SK-N-SH (cell line): Measurements from ENCODE around the gene TMED1. TPM values are rescaled to one million over a fixed set of nuclear protein-coding genes. Genes with fewer than 3 reads are reported as not detected.

Source experiments
- CTCF ChIA-PET: fragments of 300-600, 350-600 bp; formaldehyde crosslinking; extraction: SDS; loops from one replicate; lab custom pipeline; 2021; lab: Yijun Ruan, JAX
- POLR2A ChIA-PET: fragments of 350-600 bp; sonication (Branson Sonifier 250); formaldehyde crosslinking; extraction: SDS; loops from one replicate; lab custom pipeline; 2020; ENCODE audit warnings: antibody characterized with exemption, inconsistent platforms; lab: Yijun Ruan, JAX
- DNase-seq: peaks from one replicate; pipeline ENCODE4 v3.0.0; 2012
- H2AFZ ChIP-seq: fragments of 200-600 bp; sonication (generic); 2 replicates; pipeline ENCODE4 v1.8.1; 2016; ENCODE audit warnings: antibody characterized with exemption, mild to moderate bottlenecking, low read depth
- H3F3A ChIP-seq: fragments of 200-600 bp; sonication (generic); replicated peaks from 2 replicates; pipeline ENCODE3; 2016; ENCODE audit warnings: antibody characterized with exemption, mild to moderate bottlenecking; ENCODE audit not compliant: insufficient read depth
- H3K27ac ChIP-seq, 2 experiments: fragments of 200-500 bp in 1 of 2; fragments of 200-600 bp in 1 of 2; sonication (Bioruptor generic) in 1 of 2; sonication (generic), shearing (Covaris generic) in 1 of 2; 2 replicates each; pipeline versions ENCODE4 v1.5.1 to v1.6.1; 2014 to 2016; ENCODE audit warnings: low read depth in 2 of 2, inconsistent platforms in 1 of 2, low read length in 1 of 2, mild to moderate bottlenecking in 1 of 2, mixed read lengths in 1 of 2
- H3K27me3 ChIP-seq: fragments of 200-600 bp; sonication (generic), shearing (Covaris generic); 2 replicates; pipeline ENCODE4 v1.6.1; 2016; ENCODE audit warnings: mixed run types; ENCODE audit not compliant: insufficient read depth
- H3K36me3 ChIP-seq, 2 experiments: fragments of 200-500 bp in 1 of 2; fragments of 200-600 bp in 1 of 2; sonication (Bioruptor generic) in 1 of 2; sonication (generic) in 1 of 2; replicated peaks in 1 of 2; 2 replicates each; pipeline versions ENCODE3 to v1.5.1; 2014 to 2016; ENCODE audit warnings: low read length in 1 of 2, mild to moderate bottlenecking in 1 of 2; ENCODE audit not compliant: insufficient read depth in 2 of 2, control insufficient read depth in 1 of 2
- H3K4me1 ChIP-seq, 2 experiments: fragments of 200-500 bp in 1 of 2; fragments of 200-600 bp in 1 of 2; sonication (Bioruptor generic) in 1 of 2; sonication (generic), shearing (Covaris generic) in 1 of 2; 2 replicates each; pipeline versions ENCODE4 v1.5.1 to v1.6.1; 2014 to 2016; ENCODE audit warnings: low read depth in 1 of 2, low read length in 1 of 2, mixed run types in 1 of 2; ENCODE audit not compliant: insufficient read depth in 2 of 2, control insufficient read depth in 1 of 2
- H3K4me2 ChIP-seq: fragments of 200-600 bp; sonication (generic), shearing (Covaris generic); 2 replicates; pipeline ENCODE4 v1.6.1; 2017; ENCODE audit warnings: mixed run types
- H3K4me3 ChIP-seq, 2 experiments: fragments of 200-500 bp in 1 of 2; fragments of 200-600 bp in 1 of 2; sonication (Bioruptor generic) in 1 of 2; sonication (generic), shearing (Covaris generic) in 1 of 2; 2 replicates each; pipeline versions ENCODE4 v1.5.1 to v1.8.1; 2014 to 2016; ENCODE audit warnings: low read depth in 2 of 2, inconsistent platforms in 1 of 2, low read length in 1 of 2, mild to moderate bottlenecking in 1 of 2, mixed read lengths in 1 of 2, moderate library complexity in 1 of 2
- H3K79me2 ChIP-seq: fragments of 200-600 bp; sonication (generic); 2 replicates; pipeline ENCODE4 v1.8.1; 2017; ENCODE audit warnings: mild to moderate bottlenecking; ENCODE audit not compliant: insufficient read depth
- H3K9ac ChIP-seq: fragments of 200-600 bp; sonication (generic); 2 replicates; pipeline ENCODE4 v1.6.1; 2017; ENCODE audit warnings: mixed run types
- H3K9me2 ChIP-seq: fragments of 200-600 bp; sonication (generic); 2 replicates; pipeline ENCODE4 v1.6.1; 2017; ENCODE audit warnings: mixed run types
- H3K9me3 ChIP-seq: fragments of 200-600 bp; sonication (generic); 2 replicates; pipeline ENCODE4 v1.6.1; 2017; ENCODE audit warnings: mixed run types, mild to moderate bottlenecking, moderate library complexity
- H4K20me1 ChIP-seq: fragments of 200-600 bp; sonication (generic); 2 replicates; pipeline ENCODE4 v1.6.1; 2017; ENCODE audit warnings: mild to moderate bottlenecking, mixed run types; ENCODE audit not compliant: insufficient read depth
- CHD2 ChIP-seq: fragments of 150-350 bp; IDR thresholded peaks from 2 replicates; pipeline ENCODE4 v1.6.1; 2018; ENCODE audit warnings: low read length; ENCODE audit not compliant: partially characterized antibody
- EP300 ChIP-seq, 2 experiments: IDR thresholded peaks; 2 replicates each; pipeline versions ENCODE4 v1.4.0 to v1.6.1; 2012; ENCODE audit warnings: borderline replicate concordance in 1 of 2, low read depth in 1 of 2, low read length in 1 of 2
- EZH2phosphoT487 ChIP-seq: fragments of 200-600 bp; sonication (generic); IDR thresholded peaks from 2 replicates; pipeline ENCODE4 v1.6.1; 2017; ENCODE audit warnings: low read depth, mixed run types, mild to moderate bottlenecking, antibody characterized with exemption, moderate library complexity, borderline replicate concordance
- FOSL2 ChIP-seq: IDR thresholded peaks from 2 replicates; pipeline ENCODE4 v1.4.0; 2012; ENCODE audit warnings: low read depth, mild to moderate bottlenecking, moderate library complexity, borderline replicate concordance
- FOXM1 ChIP-seq: IDR thresholded peaks from 2 replicates; pipeline ENCODE4 v1.4.0; 2012; ENCODE audit warnings: low read depth, mild to moderate bottlenecking
- IRF3 ChIP-seq: fragments of 150-350 bp; IDR thresholded peaks from 2 replicates; pipeline ENCODE4 v1.6.1; 2016; ENCODE audit warnings: mild to moderate bottlenecking, low read depth, low read length
- NRF1 ChIP-seq: IDR thresholded peaks from 2 replicates; pipeline ENCODE4 v1.6.1; 2012; ENCODE audit warnings: low read depth, mild to moderate bottlenecking, low read length
- PBX3 ChIP-seq: IDR thresholded peaks from 2 replicates; pipeline ENCODE4; 2012
- POLR2AphosphoS5 ChIP-seq: IDR thresholded peaks from 2 replicates; pipeline ENCODE4 v1.6.1; 2012; ENCODE audit warnings: low read depth, low read length
- RAD21 ChIP-seq: IDR thresholded peaks from 2 replicates; pipeline ENCODE4 v1.6.1; 2012; ENCODE audit warnings: mild to moderate bottlenecking, low read length
- RFX5 ChIP-seq: IDR thresholded peaks from 2 replicates; pipeline ENCODE4 v1.6.1; 2012; ENCODE audit warnings: mild to moderate bottlenecking, improper control_type of control experiment, low read length
- SIN3A ChIP-seq: IDR thresholded peaks from 2 replicates; pipeline ENCODE4 v1.6.1; 2012; ENCODE audit warnings: low read depth, mild to moderate bottlenecking, low read length, moderate library complexity, borderline replicate concordance
- SMC3 ChIP-seq: IDR thresholded peaks from 2 replicates; pipeline ENCODE4 v1.6.1; 2012; ENCODE audit warnings: low read depth, low read length, improper control_type of control experiment
- USF1 ChIP-seq: IDR thresholded peaks from 2 replicates; pipeline ENCODE4 v1.4.0; 2012; ENCODE audit warnings: low read depth, borderline replicate concordance
- USF2 ChIP-seq: fragments of 150-350 bp; IDR thresholded peaks from 2 replicates; pipeline ENCODE4 v1.6.1; 2017; ENCODE audit warnings: antibody characterized with exemption, low read length, low read depth, borderline replicate concordance
- ZBTB33 ChIP-seq: IDR thresholded peaks from 2 replicates; pipeline ENCODE4 v1.4.0; 2012; ENCODE audit warnings: low read depth, borderline replicate concordance
- WGBS: methylation state at CpG from one replicate; pipeline ENCODE4 v1.1.6; 2017; ENCODE audit warnings: low lambda C conversion rate; 5-methylcytosine and 5-hydroxymethylcytosine counted together
- polyA plus RNA-seq, 3 experiments: library from polyadenylated mRNA; depleted of rRNA; stranded (reverse); fragments of >200 nt; gene quantifications; 2 replicates each; pipeline ENCODE4 v1.2.3, GENCODE V29; 2012

Gene TMED1
- polyA plus RNA-seq, 1 of the 3 experiments (the other 2 are of a cell fraction) = 92.4 TPM

- Histone ChIP-seq H3K9ac (no peak overlapping the region), H3K27ac (no peak overlapping the region), H3K4me2 (no peak overlapping the region), H3K4me3 (no peak overlapping the region), H3F3A (peaks cover 10% of the 10 kb centered on the region), H2AFZ (no peak overlapping the region), H3K4me1 (no peaks in the 10 kb centered on the region), H3K36me3 (peaks cover 8 to 27% of the 10 kb centered on the region in 2 experiments), H3K9me2 (no peaks in the 10 kb centered on the region), H3K9me3 (no peaks in the 10 kb centered on the region), H3K79me2 (no peaks in the 10 kb centered on the region), H3K27me3 (no peaks in the 10 kb centered on the region), H4K20me1 (no peaks in the 10 kb centered on the region)
- ChIA-PET POLR2A (interaction anchor here (1.7 kb wide), 1 partner anchor 8 kb away, joined by 5 read pairs; no protein-coding TSS in a partner anchor), CTCF (interaction anchor here (1.1 to 2.4 kb wide), 7 partner anchors 9 to 60 kb away, joined by 3 to 9 read pairs (median 4); no protein-coding TSS in a partner anchor)
- DNase-seq = peak; percentile 36
- WGBS = 96% methylated on average over 6 of the region's 26 CpGs
- no peak for TF ChIP-seq EZH2phosphoT487
- TF ChIP-seq USF2 = no peak
- TF ChIP-seq IRF3 = no peak
- TF ChIP-seq NRF1 = no peak
- no peak for TF ChIP-seq EP300 (IDR thresholded peaks at IDR 0.05; ENCODE audit: borderline replicate concordance in 1 of 2, low read depth in 1 of 2, low read length in 1 of 2)
- TF ChIP-seq FOXM1 = no peak
- no peak for TF ChIP-seq PBX3
These were observed 6.8 kb downstream of the TMED1 start for GRCh38 chr19:10828981-10829821.

GRCh38 chr19:10826846-10827245 lies 9.2 kb downstream of the TMED1 start:
- Histone ChIP-seq H3K9me2 (no peaks in the 10 kb centered on the region), H3K9me3 (no peaks in the 10 kb centered on the region), H2AFZ (no peak overlapping the region), H3K4me2 (no peak overlapping the region), H3K36me3 (peaks cover 9 to 24% of the 10 kb centered on the region in 2 experiments), H3K4me1 (no peaks in the 10 kb centered on the region), H3F3A (no peaks in the 10 kb centered on the region), H3K9ac (no peak overlapping the region), H3K27ac (no peak overlapping the region), H3K27me3 (no peaks in the 10 kb centered on the region), H4K20me1 (no peaks in the 10 kb centered on the region), H3K4me3 (no peak overlapping the region), H3K79me2 (no peaks in the 10 kb centered on the region)
- ChIA-PET CTCF (interaction anchor here (0.9 to 2.2 kb wide), 3 partner anchors 8 to 110 kb away, joined by 3 to 5 read pairs (median 4); partner anchors contain the start of gene DNM2), POLR2A (interaction anchor here (1.2 kb wide), 1 partner anchor 9 kb away, joined by 5 read pairs; no protein-coding TSS in a partner anchor)
- DNase-seq = no peak
- 96% methylated on average over 5 of the region's 6 CpGs for WGBS
- TF ChIP-seq FOXM1 (no peak), POLR2AphosphoS5 (no peak), RFX5 (no peak), USF1 (no peak), CHD2 (no peak), IRF3 (no peak), ZBTB33 (no peak), RAD21 (no peak), FOSL2 (no peak), NRF1 (no peak), EP300 (IDR thresholded peaks at IDR 0.05; ENCODE audit: borderline replicate concordance in 1 of 2, low read depth in 1 of 2, low read length in 1 of 2) (no peak), SMC3 (no peak), SIN3A (no peak)
